WI38 (cell line): ENCODE measurements around the gene IMMP2L.

Experiments used
- H3K4me3 ChIP-seq: 2 replicates; pipeline ENCODE4 v1.5.1; 2011; ENCODE audit warnings: low read depth, mild to moderate bottlenecking, control low read depth, low read length
- TF ChIP-seq, protein P1 (sequence below): IDR thresholded peaks from 2 replicates; pipeline ENCODE4 v1.5.1; 2012; ENCODE audit warnings: low read depth, mild to moderate bottlenecking, control low read depth, low read length

The IMMP2L gene

DNA sequence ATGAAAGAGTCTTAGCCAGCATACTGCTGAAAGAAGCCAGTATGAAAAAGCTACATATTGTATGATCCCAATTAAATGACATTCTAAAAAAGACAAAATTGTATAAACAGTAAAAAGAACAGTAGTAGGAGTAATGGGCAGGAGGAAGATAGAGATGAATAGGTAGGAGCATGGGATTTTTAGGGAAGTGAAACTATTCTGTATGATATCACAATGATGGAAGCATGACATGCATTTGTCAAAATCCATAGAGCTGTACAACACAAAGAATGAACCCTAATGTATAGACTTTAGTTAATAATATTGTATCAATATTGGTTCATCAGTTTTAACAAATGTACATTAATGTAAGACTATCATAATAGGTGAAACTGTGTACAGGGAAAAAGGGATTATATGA lies 147.9 kb downstream of the IMMP2L start:
- H3K4me3 ChIP-seq: no peak overlapping the region
- TF ChIP-seq, protein P1, sequence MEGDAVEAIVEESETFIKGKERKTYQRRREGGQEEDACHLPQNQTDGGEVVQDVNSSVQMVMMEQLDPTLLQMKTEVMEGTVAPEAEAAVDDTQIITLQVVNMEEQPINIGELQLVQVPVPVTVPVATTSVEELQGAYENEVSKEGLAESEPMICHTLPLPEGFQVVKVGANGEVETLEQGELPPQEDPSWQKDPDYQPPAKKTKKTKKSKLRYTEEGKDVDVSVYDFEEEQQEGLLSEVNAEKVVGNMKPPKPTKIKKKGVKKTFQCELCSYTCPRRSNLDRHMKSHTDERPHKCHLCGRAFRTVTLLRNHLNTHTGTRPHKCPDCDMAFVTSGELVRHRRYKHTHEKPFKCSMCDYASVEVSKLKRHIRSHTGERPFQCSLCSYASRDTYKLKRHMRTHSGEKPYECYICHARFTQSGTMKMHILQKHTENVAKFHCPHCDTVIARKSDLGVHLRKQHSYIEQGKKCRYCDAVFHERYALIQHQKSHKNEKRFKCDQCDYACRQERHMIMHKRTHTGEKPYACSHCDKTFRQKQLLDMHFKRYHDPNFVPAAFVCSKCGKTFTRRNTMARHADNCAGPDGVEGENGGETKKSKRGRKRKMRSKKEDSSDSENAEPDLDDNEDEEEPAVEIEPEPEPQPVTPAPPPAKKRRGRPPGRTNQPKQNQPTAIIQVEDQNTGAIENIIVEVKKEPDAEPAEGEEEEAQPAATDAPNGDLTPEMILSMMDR: no peak

DNA sequence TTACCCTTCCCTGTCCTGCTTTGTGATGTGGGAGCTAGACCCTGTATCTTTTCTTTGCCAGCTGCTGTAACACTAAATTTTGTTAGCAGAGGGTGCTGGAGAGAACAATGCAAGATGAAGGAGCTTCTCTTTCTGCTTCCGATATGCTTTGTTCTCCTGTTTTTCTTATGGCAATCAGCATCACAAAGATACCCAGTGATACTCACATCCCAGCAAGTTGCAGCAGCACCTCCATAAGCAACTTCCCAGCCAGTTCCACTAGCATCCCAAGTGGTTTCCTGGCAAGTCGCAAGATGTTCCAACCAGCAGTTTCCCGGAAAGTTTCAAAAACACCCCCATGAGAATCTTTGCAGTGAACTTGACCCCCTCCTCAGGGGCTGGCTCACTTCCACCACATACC lies 148.6 kb downstream of the IMMP2L start:
- H3K4me3 ChIP-seq: no peak overlapping the region
- TF ChIP-seq, protein P1: no peak

DNA sequence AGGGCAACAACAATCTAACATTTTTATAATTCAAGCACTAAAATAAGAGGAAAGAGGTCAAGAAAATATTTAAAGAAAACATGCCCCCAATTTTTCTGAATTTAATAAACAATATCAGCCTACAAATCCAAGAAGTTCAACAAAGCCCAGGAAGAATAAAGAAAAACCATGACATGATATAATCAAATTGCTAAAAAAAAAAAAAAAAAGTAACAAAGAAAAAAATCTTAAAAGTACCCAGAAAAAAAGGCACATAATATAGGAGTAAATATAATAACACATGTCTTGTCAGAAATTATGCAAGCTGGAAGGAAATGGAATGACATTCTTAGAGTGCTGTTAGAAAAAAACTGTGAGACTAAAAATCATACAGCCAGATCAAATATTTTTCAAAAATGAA lies 151.4 kb downstream of the IMMP2L start:
- TF ChIP-seq, protein P1: no peak
- no peak overlapping the region for H3K4me3 ChIP-seq

DNA sequence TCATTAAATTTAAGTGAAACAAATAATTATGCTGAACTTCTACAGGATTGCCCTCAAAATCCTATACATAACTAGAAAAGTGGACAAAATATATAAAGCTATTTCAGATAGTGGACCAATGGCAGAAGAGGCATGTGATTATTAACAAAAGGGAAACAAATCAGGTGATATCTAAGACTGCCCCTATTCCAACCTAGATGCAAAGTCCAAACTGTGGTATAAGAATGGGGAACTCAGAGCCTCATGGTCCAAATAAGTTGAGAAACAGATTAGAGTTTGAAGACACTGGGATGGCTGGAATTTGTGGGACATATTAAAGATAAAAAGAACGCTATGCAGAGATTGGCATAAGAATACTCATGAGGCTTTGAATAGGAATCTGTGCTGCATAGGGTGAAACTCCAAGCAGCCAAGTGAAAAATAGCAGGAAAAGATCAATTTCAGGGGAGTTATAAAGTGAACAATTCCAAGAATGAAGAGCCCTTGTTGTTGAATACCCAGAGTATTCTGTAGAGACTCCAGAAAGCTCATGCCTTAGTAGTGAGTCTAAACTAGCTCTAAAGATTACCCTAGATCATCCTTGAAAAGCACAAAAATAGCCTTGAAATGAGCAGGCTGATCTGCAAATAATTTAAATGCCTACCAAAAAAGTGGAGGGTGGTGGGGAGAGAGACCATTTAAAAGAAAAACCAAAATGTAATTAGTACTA lies 152.4 kb downstream of the IMMP2L start:
- TF ChIP-seq, protein P1: no peak

DNA sequence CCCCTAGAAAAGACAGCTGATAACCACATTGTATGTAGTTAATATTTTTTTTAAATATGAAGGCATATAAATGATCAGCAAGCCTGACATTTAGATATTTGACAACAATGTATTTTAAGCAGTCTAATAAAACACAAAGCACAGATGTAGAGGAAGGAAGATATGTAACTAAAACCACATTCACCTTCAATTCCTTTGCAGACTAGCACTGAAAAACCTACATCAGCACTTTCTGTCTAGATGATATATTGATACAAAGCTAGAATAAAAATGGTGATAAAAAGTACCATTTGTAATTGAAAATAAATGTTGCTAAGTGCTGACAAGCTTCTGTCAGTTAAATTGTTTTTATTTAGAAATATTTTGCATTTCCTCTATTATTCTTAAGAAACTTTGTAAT lies 153.6 kb downstream of the IMMP2L start:
- TF ChIP-seq, protein P1: no peak

More for the DNA sequence above, 152.4 kb downstream of the IMMP2L start:
- H3K4me3 ChIP-seq: no peak overlapping the region

DNA sequence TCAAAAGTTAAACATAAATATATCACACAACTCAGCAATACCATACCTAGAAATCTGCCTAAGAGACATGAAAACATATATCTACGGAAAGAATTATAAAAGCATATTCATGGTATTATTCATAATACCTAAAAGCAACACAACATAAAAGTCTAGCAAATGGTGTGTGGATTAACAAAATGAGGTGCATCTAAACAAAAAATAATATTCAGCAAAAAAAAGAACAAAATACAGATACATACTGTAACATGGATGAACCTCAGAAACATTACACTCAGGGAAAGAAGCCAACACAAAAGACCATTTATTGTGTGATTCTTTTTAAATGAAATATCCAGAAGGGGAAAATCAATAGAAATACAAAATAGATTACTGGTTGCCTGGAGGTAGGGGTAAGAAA lies 155.0 kb downstream of the IMMP2L start:
- no peak overlapping the region for H3K4me3 ChIP-seq
- TF ChIP-seq, protein P1: no peak

More for the DNA sequence above, 153.6 kb downstream of the IMMP2L start:
- H3K4me3 ChIP-seq: no peak overlapping the region

DNA sequence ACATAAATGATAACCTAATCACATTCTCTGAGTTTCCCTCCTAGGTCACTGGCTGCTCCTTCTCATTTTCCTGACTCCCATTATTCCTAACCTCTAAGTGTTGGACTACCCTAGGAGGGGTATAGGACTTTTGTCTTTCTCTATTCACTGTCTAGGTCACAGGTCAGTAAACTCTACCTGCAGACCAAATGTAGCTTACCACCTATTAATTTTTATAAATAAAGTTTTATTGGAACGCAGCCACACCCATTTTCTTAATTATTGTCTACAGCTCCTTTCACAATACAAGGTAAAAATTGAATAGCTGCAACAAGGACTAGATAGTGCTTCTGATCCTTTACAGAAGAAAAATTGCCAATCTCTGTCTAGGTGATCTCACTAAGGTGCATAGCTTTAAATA lies 156.7 kb downstream of the IMMP2L start:
- TF ChIP-seq, protein P1: no peak
- H3K4me3 ChIP-seq: no peak overlapping the region
